Activated gamma-delta T cell treated with Interleukin-2 at 50 U/mL for 16 hours (primary cell): ENCODE results near the gene TCF25.
"Not testable (repeated sequence)": the region's sequence is repeated elsewhere in the genome, so short reads cannot be mapped to it uniquely, and the experiment has no call there.

Source experiments
- DNase-seq: peaks from one replicate; pipeline ENCODE4 v3.0.0-alpha.2; 2020

Gene TCF25

DNA sequence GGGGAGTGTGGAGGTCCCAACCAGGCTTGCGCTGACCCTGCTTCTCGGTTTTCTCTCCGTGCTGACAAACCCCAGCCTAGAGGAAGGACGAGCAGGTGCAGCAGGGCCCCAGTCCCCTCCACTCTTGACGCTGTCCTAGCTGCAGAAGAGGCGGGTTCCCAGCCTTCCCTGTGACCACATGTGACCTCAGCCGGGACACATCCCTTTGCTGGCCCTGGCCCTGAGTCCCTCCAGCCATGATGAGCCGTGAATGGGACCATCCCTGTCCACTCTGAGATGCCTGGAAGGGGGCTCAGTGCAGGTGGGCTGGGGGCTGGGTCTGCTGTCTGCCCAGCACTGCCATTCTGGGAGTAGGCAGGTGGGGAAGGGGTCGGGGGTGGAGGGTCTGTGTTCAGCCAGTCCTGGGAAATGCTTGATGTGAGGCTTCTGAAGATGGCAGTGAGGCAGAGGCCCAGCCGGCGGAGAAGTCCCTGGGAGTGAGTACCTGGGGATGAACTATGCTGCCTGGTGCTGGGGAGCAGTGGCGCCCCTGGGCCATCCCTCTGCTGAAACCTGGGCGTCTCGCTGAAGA, 47.8 kb downstream of the TCF25 start:
- no peak for DNase-seq

GRCh38 chr16:89921702-89922476, 48.5 kb downstream of the TCF25 start:
- no peak for DNase-seq

- DNase-seq = peak; percentile 37
Measured at GRCh38 chr16:89922477-89922883, 49.1 kb downstream of the TCF25 start.

GRCh38 chr16:89922884-89923639, 49.7 kb downstream of the TCF25 start, which contains the start of gene TUBB3:
Gene TUBB3, plus strand, starts transcription at chr16:89923342. Its CDS starts 60 bp downstream, at chr16:89923402.
- no peak for DNase-seq

GRCh38 chr16:89923640-89924296, 50.4 kb downstream of the TCF25 start:
- no peak for DNase-seq

- DNase-seq = no peak
Measured at GRCh38 chr16:89924297-89924924, 51.0 kb downstream of the TCF25 start.

- DNase-seq = no peak
Measured at GRCh38 chr16:89924925-89925307, 51.5 kb downstream of the TCF25 start.

DNA sequence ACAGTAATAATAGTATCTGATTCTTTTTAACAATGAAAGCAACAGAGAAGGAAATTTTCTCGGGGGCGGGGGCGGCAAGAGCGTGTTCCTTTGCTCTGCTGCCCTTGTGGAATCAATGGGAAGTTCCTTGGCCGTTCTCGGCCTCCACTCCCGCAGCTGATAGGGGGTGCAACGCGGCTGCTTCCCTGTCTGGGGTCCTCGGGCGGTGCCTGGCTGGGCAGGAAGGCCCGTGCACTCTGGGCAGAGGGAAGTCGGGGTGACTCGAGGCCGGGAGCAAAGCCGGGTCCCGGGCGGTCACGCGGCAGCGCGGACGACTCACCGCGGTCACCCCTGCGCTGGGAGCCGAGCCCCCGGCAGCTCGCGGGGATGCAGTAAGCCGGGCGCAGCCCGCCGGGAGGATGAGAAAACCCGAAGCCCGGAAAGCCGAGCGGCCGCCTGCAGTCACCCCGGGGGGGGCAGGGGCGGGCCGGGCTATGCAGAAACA, 52.2 kb downstream of the TCF25 start:
- DNase-seq = no peak

DNA sequence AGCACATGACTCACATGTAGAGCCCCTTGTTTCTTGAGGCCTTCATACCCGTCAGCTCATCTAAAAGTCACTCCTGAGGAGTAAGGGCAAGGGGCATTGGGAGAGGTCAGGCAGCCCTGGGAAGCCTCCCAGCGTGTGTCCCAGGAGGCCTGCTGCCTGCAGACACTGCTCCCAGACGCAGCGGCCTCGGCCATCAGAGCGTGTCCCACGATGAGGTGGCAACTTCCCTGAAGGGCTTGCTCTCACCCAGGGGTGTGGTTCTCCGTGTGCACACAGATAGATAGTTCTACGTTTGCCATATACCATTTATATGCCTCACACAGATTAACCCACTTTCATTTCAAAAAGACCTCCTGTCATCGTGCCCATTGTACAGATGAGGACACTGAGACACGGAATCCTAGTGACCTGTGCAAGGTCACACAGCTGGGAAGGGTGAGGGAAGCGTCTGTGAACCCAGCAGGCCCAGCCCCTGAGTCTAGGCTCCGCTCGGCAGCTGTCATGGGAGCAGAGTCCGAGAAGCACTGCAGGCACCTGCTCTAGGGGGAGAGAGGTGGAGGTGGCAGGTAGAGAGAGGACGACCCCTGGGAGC, 58.0 kb downstream of the TCF25 start:
- DNase-seq = no peak

- no peak for DNase-seq
Measured at GRCh38 chr16:89931964-89932363, 58.6 kb downstream of the TCF25 start.

GRCh38 chr16:89934019-89934418, 60.6 kb downstream of the TCF25 start:
- DNase-seq = not testable (repeated sequence)

GRCh38 chr16:89934611-89935553, 61.5 kb downstream of the TCF25 start:
- DNase-seq = no peak

GRCh38 chr16:89935620-89936019, 62.2 kb downstream of the TCF25 start:
- not testable (repeated sequence) for DNase-seq

- no peak for DNase-seq
Measured at GRCh38 chr16:89936034-89936433, 62.6 kb downstream of the TCF25 start.

- DNase-seq = no peak
Measured at GRCh38 chr16:89936508-89936907, 63.1 kb downstream of the TCF25 start.

- DNase-seq = no peak
Measured at GRCh38 chr16:89936981-89937380, 63.6 kb downstream of the TCF25 start.

GRCh38 chr16:89938175-89938885, 64.9 kb downstream of the TCF25 start:
- no peak for DNase-seq

GRCh38 chr16:89944773-89945172, 71.4 kb downstream of the TCF25 start:
- no peak for DNase-seq

- DNase-seq = no peak
Measured at GRCh38 chr16:89945654-89946053, 72.3 kb downstream of the TCF25 start.

- no peak for DNase-seq
Measured at GRCh38 chr16:89946515-89946914, 73.1 kb downstream of the TCF25 start.
